Dermis lymphatic vessel endothelial cell (primary cell): ENCODE data around the gene SLC7A4. TPM values are rescaled to one million over a fixed set of nuclear protein-coding genes. Genes with fewer than 3 reads are reported as not detected.

Source experiments
- total RNA-seq: library from RNA; depleted of rRNA; stranded (reverse); fragments of >200 nt; gene quantifications from 2 replicates; pipeline ENCODE4 v1.2.1, GENCODE V29; 2014

SLC7A4 gene, protein sequence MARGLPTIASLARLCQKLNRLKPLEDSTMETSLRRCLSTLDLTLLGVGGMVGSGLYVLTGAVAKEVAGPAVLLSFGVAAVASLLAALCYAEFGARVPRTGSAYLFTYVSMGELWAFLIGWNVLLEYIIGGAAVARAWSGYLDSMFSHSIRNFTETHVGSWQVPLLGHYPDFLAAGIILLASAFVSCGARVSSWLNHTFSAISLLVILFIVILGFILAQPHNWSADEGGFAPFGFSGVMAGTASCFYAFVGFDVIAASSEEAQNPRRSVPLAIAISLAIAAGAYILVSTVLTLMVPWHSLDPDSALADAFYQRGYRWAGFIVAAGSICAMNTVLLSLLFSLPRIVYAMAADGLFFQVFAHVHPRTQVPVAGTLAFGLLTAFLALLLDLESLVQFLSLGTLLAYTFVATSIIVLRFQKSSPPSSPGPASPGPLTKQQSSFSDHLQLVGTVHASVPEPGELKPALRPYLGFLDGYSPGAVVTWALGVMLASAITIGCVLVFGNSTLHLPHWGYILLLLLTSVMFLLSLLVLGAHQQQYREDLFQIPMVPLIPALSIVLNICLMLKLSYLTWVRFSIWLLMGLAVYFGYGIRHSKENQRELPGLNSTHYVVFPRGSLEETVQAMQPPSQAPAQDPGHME
- total RNA-seq = not detected in 2 replicates

DNA sequence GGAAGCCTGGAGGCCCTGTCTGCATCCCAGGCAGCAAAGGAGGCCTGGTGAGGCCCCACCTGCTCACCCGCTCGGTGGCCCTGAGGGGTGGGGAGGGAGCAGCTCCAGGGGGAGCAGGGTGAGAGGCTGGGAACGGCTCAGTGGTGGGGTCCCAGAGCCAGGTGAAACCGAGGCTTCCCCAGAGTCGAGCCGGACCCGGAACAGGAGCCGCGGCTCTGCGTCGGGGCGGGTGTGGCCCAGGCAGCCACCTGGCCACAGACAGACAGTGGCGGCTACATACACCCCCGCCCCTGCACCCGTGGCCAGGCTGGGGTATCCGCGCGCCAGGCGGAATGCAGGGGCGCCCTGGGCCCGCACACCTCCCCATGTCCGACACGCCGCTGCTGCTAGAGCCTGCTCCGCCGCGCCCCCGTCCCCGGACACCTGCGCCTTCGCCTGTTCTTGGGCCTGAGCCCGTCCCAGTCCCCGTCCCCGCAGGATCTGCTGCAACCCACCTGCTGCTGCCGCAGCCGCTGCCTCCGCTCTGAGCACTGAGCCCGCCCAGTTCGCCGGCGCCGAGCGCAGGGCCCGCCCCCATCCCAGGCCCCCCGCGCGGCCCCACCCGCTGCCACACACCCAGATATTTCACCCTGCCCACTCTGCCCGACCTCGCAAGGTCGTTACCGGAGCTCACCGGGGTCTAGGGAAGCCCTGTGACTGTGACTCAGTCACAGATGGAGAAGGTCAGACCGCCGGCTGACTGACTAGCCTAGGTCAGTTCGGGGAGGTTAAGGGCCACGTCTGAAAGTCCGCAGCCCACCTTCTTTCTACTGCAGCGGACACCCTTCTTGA lies at the start of gene SLC7A4:
TSS of gene SLC7A4 (minus strand) at position 525 of the 831 bp plus-strand sequence. CDS start 749 bp downstream, outside the sequence.

DNA sequence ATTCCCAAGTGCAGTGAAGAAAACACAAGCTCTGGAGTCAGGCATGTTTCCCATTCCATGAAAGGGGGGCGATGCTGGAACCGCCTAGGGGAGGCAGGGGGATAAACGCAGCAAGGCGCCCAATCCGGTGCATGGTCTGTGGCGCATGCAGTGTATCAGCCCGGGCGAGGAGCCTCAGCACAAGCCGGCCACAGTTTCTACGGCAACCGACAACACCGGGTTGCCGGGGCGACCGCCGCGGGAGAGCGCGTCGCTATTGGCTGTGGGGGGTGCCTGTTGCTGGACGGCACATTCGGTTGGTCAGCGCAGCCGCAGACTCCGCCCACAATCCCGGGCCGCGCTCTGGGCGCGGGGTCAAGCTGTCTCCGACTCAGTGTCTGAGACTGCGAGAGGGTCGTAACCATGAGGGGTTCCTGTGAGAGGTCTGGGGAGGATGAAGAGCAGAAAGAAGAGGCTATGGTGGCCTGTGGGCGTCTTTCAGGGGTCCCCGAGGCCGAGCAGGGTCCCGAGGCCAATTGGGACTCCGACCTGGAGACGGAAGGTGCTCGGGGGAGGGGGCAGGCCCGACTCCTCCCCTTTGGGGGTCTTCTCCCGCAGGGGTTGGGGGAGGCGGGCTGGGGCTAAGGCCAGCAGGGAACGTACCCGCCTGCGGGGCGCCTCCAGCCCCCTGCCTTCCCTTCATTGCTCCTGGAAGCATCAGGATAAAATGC lies 13.4 kb upstream of the SLC7A4 start, which contains the start of gene LRRC74B:
TSS of gene LRRC74B (plus strand) at position 362 of the 710 bp plus-strand sequence. CDS start at position 403, 41 bp downstream.

DNA sequence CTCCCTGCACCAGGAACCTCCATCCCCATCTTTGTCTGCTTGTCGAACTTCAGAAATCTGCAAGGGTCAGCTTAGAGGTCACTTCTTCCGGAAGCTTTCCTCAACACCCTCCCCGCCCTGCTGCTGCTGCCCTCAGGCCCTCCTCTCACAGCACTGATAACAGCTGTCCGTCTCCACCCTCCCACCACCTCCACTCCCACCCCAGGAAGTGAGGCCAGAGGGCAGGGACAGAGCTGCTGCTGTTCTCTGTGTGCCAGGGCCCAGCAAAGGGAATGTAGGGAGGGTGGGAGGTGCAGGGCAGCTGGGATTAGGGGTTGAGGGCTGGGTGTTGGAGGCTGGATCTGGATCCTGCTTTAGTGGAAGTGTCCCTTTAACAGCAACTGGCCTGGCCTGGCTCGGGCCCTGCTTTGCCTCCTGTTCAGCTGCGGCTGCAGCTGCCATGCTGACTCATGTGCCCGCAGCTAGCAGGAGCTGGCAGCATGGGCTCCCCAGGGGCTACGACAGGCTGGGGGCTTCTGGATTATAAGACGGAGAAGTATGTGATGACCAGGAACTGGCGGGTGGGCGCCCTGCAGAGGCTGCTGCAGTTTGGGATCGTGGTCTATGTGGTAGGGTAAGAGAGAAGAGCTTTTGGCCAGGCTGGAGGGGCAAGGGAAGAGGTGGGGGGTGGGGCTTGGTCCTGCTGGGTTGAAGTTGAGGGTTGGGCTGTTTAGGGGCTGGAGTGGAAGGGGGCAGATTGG lies 17.5 kb downstream of the SLC7A4 start, which contains the start of gene P2RX6:
TSS of gene P2RX6 (plus strand) at position 440 of the 740 bp plus-strand sequence. CDS start at position 450, 10 bp downstream.

DNA sequence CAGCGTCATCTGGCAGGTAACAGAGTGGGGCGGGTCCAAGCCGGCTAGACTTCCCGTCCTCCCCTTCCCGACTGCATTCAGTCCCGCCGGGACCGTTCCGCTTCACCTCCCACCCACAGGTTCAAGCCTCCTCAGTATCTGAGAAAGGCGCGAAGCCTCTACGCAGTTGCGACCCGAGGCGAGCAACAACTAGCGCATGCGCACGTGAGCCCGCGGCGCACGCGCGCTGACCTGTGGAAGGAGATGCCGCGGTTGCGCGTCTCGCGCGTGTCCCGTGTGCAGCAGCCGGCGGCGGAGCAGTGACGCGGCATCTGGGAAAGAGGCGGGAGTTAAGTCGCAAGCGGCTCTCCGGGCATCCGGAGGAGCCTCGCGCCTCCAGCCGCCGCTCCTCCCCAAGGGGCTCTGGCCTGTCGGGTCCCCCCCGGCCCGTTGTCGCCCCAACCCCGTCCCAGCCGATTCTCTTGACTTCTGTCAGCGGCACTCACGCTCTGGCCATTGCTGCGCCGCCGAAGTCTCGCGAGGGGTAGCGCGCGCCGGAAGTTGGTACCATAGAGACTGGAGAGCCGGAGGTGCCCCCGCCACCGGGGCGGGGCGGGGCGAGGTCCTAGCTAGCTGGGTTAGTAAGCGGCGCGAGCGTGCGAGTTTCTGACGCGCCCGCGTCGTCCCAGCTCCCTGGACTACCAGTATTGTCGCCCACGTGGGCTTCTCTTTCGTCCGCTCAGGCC lies 30.6 kb downstream of the SLC7A4 start, which contains the start of gene THAP7:
TSS of gene THAP7 (minus strand) at position 518 of the 725 bp plus-strand sequence. CDS start at position 311, 207 bp downstream.

DNA sequence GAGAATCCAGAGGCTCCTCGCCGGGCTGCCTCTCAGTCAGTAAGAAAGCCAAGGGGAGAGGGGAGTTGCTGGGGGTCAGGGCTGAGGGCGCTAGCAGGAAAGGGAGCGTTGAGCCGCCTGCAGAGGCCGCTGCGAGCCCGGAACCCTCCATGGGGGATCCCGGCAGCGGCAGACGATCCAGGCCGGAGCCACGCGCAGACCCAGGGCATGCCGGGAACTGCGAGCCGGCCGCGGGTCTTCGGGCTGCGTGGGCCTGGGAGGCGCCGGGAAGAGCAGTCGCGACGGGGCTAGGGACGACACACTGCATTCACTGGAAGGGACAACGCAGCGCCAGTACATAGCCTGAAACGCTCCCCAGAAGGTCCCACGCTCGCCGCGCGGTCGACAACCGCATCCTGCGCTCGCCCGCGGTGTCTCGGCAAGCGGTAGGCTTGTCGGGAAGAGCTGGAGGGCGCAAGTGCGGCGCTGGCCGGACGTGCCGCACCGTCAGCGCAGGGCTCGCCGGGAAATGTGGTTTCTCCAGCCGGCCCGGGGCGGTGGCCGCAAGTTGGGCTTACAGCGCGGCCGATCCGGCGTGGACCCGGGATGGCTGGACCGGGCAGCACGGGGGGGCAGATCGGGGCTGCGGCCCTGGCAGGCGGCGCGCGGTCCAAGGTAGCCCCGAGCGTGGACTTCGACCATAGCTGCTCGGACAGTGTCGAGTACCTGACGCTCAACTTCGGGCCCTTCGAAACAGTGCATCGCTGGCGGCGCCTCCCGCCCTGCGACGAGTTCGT lies 50.4 kb downstream of the SLC7A4 start, which contains the start of gene LZTR1:
TSS of gene LZTR1 (plus strand) at position 511 of the 776 bp plus-strand sequence. CDS start at position 586, 75 bp downstream.

Other genes starting within 250 kb of the SLC7A4 start
- gene PI4KA, start 173.8 kb downstream of the SLC7A4 start, total RNA-seq = 17.9 and 18.3 TPM in 2 replicates
- gene SNAP29, start 173.6 kb downstream of the SLC7A4 start, total RNA-seq = 6.4 and 7.9 TPM in 2 replicates
- gene CRKL, start 115.2 kb downstream of the SLC7A4 start, total RNA-seq = 35.0 and 41.4 TPM in 2 replicates
- gene AIFM3, start 65.3 kb downstream of the SLC7A4 start, total RNA-seq = not detected in 2 replicates
- gene LZTR1, start 50.3 kb downstream of the SLC7A4 start, total RNA-seq = 39.0 and 43.7 TPM in 2 replicates
- 11.6 and 15.1 TPM in 2 replicates for gene THAP7, start 30.4 kb downstream of the SLC7A4 start, total RNA-seq
- under 0.01 TPM in 1 of 2 replicates, not detected in the other for gene P2RX6, start 17.4 kb downstream of the SLC7A4 start, total RNA-seq
- gene LRRC74B, start 13.4 kb upstream of the SLC7A4 start, total RNA-seq = not detected in 2 replicates